Loucy (cell line): ENCODE data around the gene EME2.

Source experiments
- H2AFZ ChIP-seq: fragments of 200-600 bp; sonication (generic); 2 replicates; pipeline ENCODE4 v1.6.0; 2016; ENCODE audit warnings: antibody characterized with exemption, mild to moderate bottlenecking, low read length, moderate library complexity
- H3F3A ChIP-seq: fragments of 200-600 bp; 2 replicates; pipeline ENCODE4 v1.6.0; 2016; ENCODE audit warnings: antibody characterized with exemption, low read depth, mild to moderate bottlenecking
- H3K27me3 ChIP-seq: fragments of 200-600 bp; sonication (generic); 2 replicates; pipeline ENCODE4 v1.6.1; 2014; ENCODE audit warnings: low read length, mild to moderate bottlenecking; ENCODE audit not compliant: insufficient read depth, poor library complexity, severe bottlenecking
- H3K36me3 ChIP-seq: fragments of 200-600 bp; sonication (generic); 2 replicates; pipeline ENCODE4 v1.6.1; 2016; ENCODE audit warnings: low read length; ENCODE audit not compliant: insufficient read depth
- H3K4me1 ChIP-seq: fragments of 200-600 bp; sonication (generic); 2 replicates; pipeline ENCODE4 v1.5.1; 2014; ENCODE audit warnings: low read length, mild to moderate bottlenecking; ENCODE audit not compliant: insufficient read depth, poor library complexity, severe bottlenecking
- H3K4me2 ChIP-seq: fragments of 200-600 bp; sonication (generic); 2 replicates; pipeline ENCODE4 v1.6.0; 2014; ENCODE audit warnings: antibody characterized with exemption, low read length, low read depth, mild to moderate bottlenecking; ENCODE audit not compliant: poor library complexity, severe bottlenecking
- H3K4me3 ChIP-seq: fragments of 200-600 bp; sonication (generic); 2 replicates; pipeline ENCODE4 v1.5.1; 2014; ENCODE audit warnings: low read length, mild to moderate bottlenecking, mixed read lengths; ENCODE audit not compliant: poor library complexity, severe bottlenecking
- H3K79me2 ChIP-seq: fragments of 200-600 bp; sonication (generic); 2 replicates; pipeline ENCODE4 v1.6.1; 2014; ENCODE audit warnings: low read length; ENCODE audit not compliant: insufficient read depth
- H3K9ac ChIP-seq: fragments of 200-600 bp; sonication (generic); 2 replicates; pipeline ENCODE4 v1.6.0; 2014; ENCODE audit warnings: mild to moderate bottlenecking, low read depth, low read length, moderate library complexity; ENCODE audit not compliant: poor library complexity, severe bottlenecking
- H3K9me2 ChIP-seq: fragments of 200-600 bp; sonication (generic); replicated peaks from 2 replicates; pipeline ENCODE4 v1.6.1; 2016; ENCODE audit warnings: low read depth, low read length, mixed read lengths
- H3K9me3 ChIP-seq: fragments of 200-600 bp; sonication (generic); 2 replicates; pipeline ENCODE4 v1.6.1; 2014; ENCODE audit warnings: mild to moderate bottlenecking, antibody characterized with exemption, low read length, low read depth; ENCODE audit not compliant: insufficient read depth
- H4K20me1 ChIP-seq: fragments of 200-600 bp; sonication (generic); 2 replicates; pipeline ENCODE4 v1.6.0; 2014; ENCODE audit warnings: antibody characterized with exemption, low read length, mild to moderate bottlenecking; ENCODE audit not compliant: insufficient read depth, poor library complexity, severe bottlenecking
- CTCF ChIP-seq: fragments of 200-600 bp; sonication (generic); conservative IDR thresholded peaks from 2 replicates; pipeline ENCODE4 v1.5.1; 2014; ENCODE audit warnings: mild to moderate bottlenecking, antibody characterized with exemption, low read length
- EZH2phosphoT487 ChIP-seq: fragments of 200-600 bp; IDR thresholded peaks from 2 replicates; pipeline ENCODE4 v1.6.1; 2018; ENCODE audit warnings: antibody characterized with exemption, mild to moderate bottlenecking, moderate library complexity, borderline replicate concordance

EME2 gene

GRCh38 chr16:1771188-1771863, 1.3 kb upstream of the EME2 start, which contains the start of gene NME3:
NME3 (minus strand) TSS chr16:1771543; CDS start chr16:1771534, 9 bp downstream.
- Histone ChIP-seq H3K4me3 (peak within 1 kb of the TSS; percentile 95), H4K20me1 (peaks cover 10% of the 10 kb centered on the region), H3K9me3 (no peaks in the 10 kb centered on the region), H3K4me1 (no peaks in the 10 kb centered on the region), H3K27me3 (no peaks in the 10 kb centered on the region), H3K79me2 (peaks cover 23% of the 10 kb centered on the region; the same call in 1 of the 2 replicates), H3K36me3 (no peaks in the 10 kb centered on the region), H2AFZ (no peak within 1 kb of the TSS; the same call in 1 of the 2 replicates), H3F3A (no peaks in the 10 kb centered on the region), H3K9ac (peak within 1 kb of the TSS; percentile 86), H3K9me2 (no peaks in the 10 kb centered on the region), H3K4me2 (peak within 1 kb of the TSS; percentile 85)
- no peak for TF ChIP-seq CTCF
- no peak for TF ChIP-seq EZH2phosphoT487

- H4K20me1 ChIP-seq = peaks cover 10% of the 10 kb centered on the region
- H2AFZ ChIP-seq = no peak overlapping the region; the same call in 1 of the 2 replicates
- H3K4me2 ChIP-seq = peak overlapping the region; percentile 85
- no peaks in the 10 kb centered on the region for H3F3A ChIP-seq
- H3K9ac ChIP-seq = peak overlapping the region; percentile 86
- no peaks in the 10 kb centered on the region for H3K27me3 ChIP-seq
- TF ChIP-seq CTCF (no peak), EZH2phosphoT487 (no peak)
- H3K4me3 ChIP-seq = peak overlapping the region; percentile 95
- H3K36me3 ChIP-seq = no peaks in the 10 kb centered on the region
- H3K79me2 ChIP-seq = peaks cover 23% of the 10 kb centered on the region; the same call in 1 of the 2 replicates
- no peaks in the 10 kb centered on the region for H3K4me1 ChIP-seq
- no peaks in the 10 kb centered on the region for H3K9me3 ChIP-seq
- no peaks in the 10 kb centered on the region for H3K9me2 ChIP-seq
Observed at GRCh38 chr16:1771864-1772361, 697 bp upstream of the EME2 start.

GRCh38 chr16:1772908-1773702, 495 bp downstream of the EME2 start, which contains the start of gene MRPS34:
MRPS34 (minus strand) TSS chr16:1773134; CDS start chr16:1773119, 15 bp downstream.
- Histone ChIP-seq H3K4me2 (peak within 1 kb of the TSS; percentile 85), H3K79me2 (peaks cover 23% of the 10 kb centered on the region; the same call in 1 of the 2 replicates), H3K36me3 (no peaks in the 10 kb centered on the region), H3K9ac (peak within 1 kb of the TSS; percentile 86), H3K9me2 (no peaks in the 10 kb centered on the region), H3K9me3 (no peaks in the 10 kb centered on the region), H3K4me3 (peak within 1 kb of the TSS; percentile 95), H2AFZ (peak within 1 kb of the TSS; percentile 64; the same call in 1 of the 2 replicates), H3K4me1 (no peaks in the 10 kb centered on the region), H3F3A (no peaks in the 10 kb centered on the region), H4K20me1 (peaks cover 10% of the 10 kb centered on the region), H3K27me3 (no peaks in the 10 kb centered on the region)
- TF ChIP-seq EZH2phosphoT487 (no peak), CTCF (peak; percentile 44)
